ENCODE results near the gene NLRP10.

DNA sequence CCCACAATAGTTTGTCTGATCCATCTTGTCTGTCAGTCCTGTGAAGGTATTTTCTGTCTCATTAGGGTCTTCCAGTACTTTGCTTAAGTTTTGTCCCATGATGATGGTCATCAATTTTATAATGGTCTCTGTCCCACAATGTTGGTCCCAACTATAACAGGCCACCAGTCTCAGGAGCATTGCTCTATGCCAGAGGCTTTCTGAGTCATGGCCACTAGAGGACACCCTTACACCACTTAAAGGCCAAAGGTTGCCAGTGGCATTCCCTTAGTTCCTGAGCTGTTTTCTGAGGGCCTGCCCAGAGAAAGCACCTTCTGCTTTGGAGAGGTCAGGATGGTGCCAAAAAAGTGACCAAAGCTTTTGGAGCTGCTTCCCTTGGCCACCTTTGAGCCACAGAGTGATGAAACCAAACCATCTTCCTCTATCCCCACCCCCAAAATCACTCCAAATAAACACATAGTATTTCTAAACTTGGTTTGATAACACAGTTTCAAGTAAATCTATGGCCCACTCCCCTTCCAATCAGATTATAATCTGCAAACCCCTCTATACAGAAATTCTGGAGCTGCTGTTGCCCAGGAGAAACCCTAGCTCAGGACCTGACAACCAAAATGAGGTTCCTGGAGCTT lies 41.2 kb upstream of the NLRP10 start:
- TF ChIP-seq, protein P1, sequence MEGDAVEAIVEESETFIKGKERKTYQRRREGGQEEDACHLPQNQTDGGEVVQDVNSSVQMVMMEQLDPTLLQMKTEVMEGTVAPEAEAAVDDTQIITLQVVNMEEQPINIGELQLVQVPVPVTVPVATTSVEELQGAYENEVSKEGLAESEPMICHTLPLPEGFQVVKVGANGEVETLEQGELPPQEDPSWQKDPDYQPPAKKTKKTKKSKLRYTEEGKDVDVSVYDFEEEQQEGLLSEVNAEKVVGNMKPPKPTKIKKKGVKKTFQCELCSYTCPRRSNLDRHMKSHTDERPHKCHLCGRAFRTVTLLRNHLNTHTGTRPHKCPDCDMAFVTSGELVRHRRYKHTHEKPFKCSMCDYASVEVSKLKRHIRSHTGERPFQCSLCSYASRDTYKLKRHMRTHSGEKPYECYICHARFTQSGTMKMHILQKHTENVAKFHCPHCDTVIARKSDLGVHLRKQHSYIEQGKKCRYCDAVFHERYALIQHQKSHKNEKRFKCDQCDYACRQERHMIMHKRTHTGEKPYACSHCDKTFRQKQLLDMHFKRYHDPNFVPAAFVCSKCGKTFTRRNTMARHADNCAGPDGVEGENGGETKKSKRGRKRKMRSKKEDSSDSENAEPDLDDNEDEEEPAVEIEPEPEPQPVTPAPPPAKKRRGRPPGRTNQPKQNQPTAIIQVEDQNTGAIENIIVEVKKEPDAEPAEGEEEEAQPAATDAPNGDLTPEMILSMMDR (IDR thresholded peaks at IDR 0.05), result peak; percentile 61 to 94 (median 90)
- peak in 1 of 2 donors; percentile 39 for TF ChIP-seq POLR2A (IDR thresholded peaks at IDR 0.05)
